Esophagus squamous epithelium (tissue), 5 donors: Measurements from ENCODE around the gene FOXP3. TPM values are rescaled to one million over a fixed set of nuclear protein-coding genes. Genes with fewer than 3 reads are reported as not detected.

Experiments used
- DNase-seq: peaks from one replicate; lab custom pipeline; 2025; lab: John Stamatoyannopoulos, UW
- H3K27ac ChIP-seq, 4 donors: fragments of 200-600 bp; sonication (generic); one replicate each; pipeline ENCODE4 v1.5.1; 2016 to 2019; ENCODE audit warnings: mild to moderate bottlenecking in 1 of 4
- H3K27me3 ChIP-seq, 4 donors: fragments of 200-600 bp; sonication (generic); 1 replicate in 3 of 4; 2 replicates in 1 of 4; pipeline versions ENCODE4 v1.5.1 to v1.6.0; 2017 to 2021; ENCODE audit warnings: antibody characterized with exemption in 1 of 4
- H3K36me3 ChIP-seq, 3 donors: fragments of 200-600 bp; sonication (generic); one replicate each; pipeline ENCODE4 v1.5.1; 2016 to 2019
- H3K4me1 ChIP-seq, 3 donors: fragments of 200-600 bp; sonication (generic); one replicate each; pipeline ENCODE4 v1.5.1; 2017 to 2019
- H3K4me3 ChIP-seq, 4 donors: fragments of 200-600 bp; sonication (generic); 1 replicate in 3 of 4; 2 replicates in 1 of 4; pipeline ENCODE4 v1.5.1; 2016 to 2019; ENCODE audit warnings: mild to moderate bottlenecking in 2 of 4, moderate library complexity in 1 of 4
- H3K9me3 ChIP-seq, 3 donors: fragments of 200-600 bp; sonication (generic); one replicate each; pipeline ENCODE4 v1.5.1; 2016 to 2019
- CTCF ChIP-seq, 6 experiments: fragments of 450-650 bp in 4 of 6; fragments of 200-600 bp in 2 of 6; sonication (generic) in 2 of 6; IDR thresholded peaks; one replicate each; pipeline ENCODE4 v1.5.1; 2016 to 2019; ENCODE audit warnings: antibody characterized with exemption in 6 of 6, mild to moderate bottlenecking in 4 of 6, moderate library complexity in 4 of 6
- POLR2A ChIP-seq, 4 donors: fragments of 450-650 bp; IDR thresholded peaks; one replicate each; pipeline ENCODE4 v1.6.1; 2017; ENCODE audit warnings: antibody characterized with exemption in 4 of 4, mild to moderate bottlenecking in 4 of 4, moderate library complexity in 3 of 4
- WGBS, 2 donors: methylation state at CpG; one replicate each; pipeline ENCODE4 v1.1.5; 2018; 5-methylcytosine and 5-hydroxymethylcytosine counted together
- intact Hi-C: fragments of 100-400 bp; cut with DNase I; formaldehyde crosslinking; loops from one replicate; pipeline ENCODE4 v1.15.0; 2022
- total RNA-seq, 4 donors: library from RNA; depleted of rRNA; stranded (reverse); fragments of >200 nt; gene quantifications; one replicate each; pipeline ENCODE4 v1.1.0, GENCODE V29; 2016
- donor health status: DM: yes; HTN: yes; CAD: no.

Gene FOXP3
- total RNA-seq, 4 donors from 2014 or later: 0.38 to 2.1 (median 0.81) TPM

GRCh38 chrX:49262603-49263002 is 1.9 kb downstream of the FOXP3 start:
- Histone ChIP-seq H3K4me1 (no peaks in the 10 kb centered on the region), H3K27ac (no peak overlapping the region), H3K9me3 (no peaks in the 10 kb centered on the region), H3K36me3 (no peaks in the 10 kb centered on the region), H3K4me3 (no peak overlapping the region), H3K27me3 (no peaks in the 10 kb centered on the region)
- TF ChIP-seq POLR2A (IDR thresholded peaks at IDR 0.05) (no peak), CTCF (IDR thresholded peaks at IDR 0.05) (no peak)
- 25 to 60% methylated on average over 1 of the region's 1 CpG for WGBS, 2 donors
- intact Hi-C loops: no loop called here
- no peak for DNase-seq

- H3K27ac ChIP-seq: no peak overlapping the region
- no peaks in the 10 kb centered on the region for H3K4me1 ChIP-seq
- H3K9me3 ChIP-seq: no peaks in the 10 kb centered on the region
- no peaks in the 10 kb centered on the region for H3K36me3 ChIP-seq
- TF ChIP-seq CTCF (IDR thresholded peaks at IDR 0.05) (no peak), POLR2A (IDR thresholded peaks at IDR 0.05) (no peak)
- no peak for DNase-seq
- H3K4me3 ChIP-seq: no peak overlapping the region
- H3K27me3 ChIP-seq: no peaks in the 10 kb centered on the region
- 81 to 88% methylated on average over 6 to 9 of the region's 17 CpGs for WGBS, 2 donors
- intact Hi-C loops: no loop called here
Observed at GRCh38 chrX:49260221-49260985, 4.1 kb downstream of the FOXP3 start.

- no peaks in the 10 kb centered on the region for H3K9me3 ChIP-seq
- intact Hi-C loops: no loop called here
- H3K27me3 ChIP-seq: no peaks in the 10 kb centered on the region
- no peak overlapping the region for H3K4me3 ChIP-seq
- TF ChIP-seq POLR2A (IDR thresholded peaks at IDR 0.05) (no peak), CTCF (IDR thresholded peaks at IDR 0.05) (no peak)
- no peak overlapping the region for H3K27ac ChIP-seq
- 81% methylated on average over 2 of the region's 5 CpGs; no CpG with 5 or more reads in 1 of the 2 donors for whole genome bisulfite sequencing, 2 donors
- H3K4me1 ChIP-seq: no peaks in the 10 kb centered on the region
- no peak for DNase-seq
- H3K36me3 ChIP-seq: no peaks in the 10 kb centered on the region
Observed at GRCh38 chrX:49258749-49259124, 5.8 kb downstream of the FOXP3 start.

GRCh38 chrX:49257846-49258748 is 6.4 kb downstream of the FOXP3 start:
- TF ChIP-seq CTCF (IDR thresholded peaks at IDR 0.05): no peak
- TF ChIP-seq POLR2A (IDR thresholded peaks at IDR 0.05): no peak
- H3K4me1 ChIP-seq: no peaks in the 10 kb centered on the region
- no peak for DNase-seq
- no peaks in the 10 kb centered on the region for H3K36me3 ChIP-seq
- no peak overlapping the region for H3K4me3 ChIP-seq
- intact Hi-C loops: no loop called here
- no peaks in the 10 kb centered on the region for H3K9me3 ChIP-seq
- H3K27ac ChIP-seq: no peak overlapping the region
- no peaks in the 10 kb centered on the region for H3K27me3 ChIP-seq
- 71% methylated on average over 1 to 7 of the region's 20 CpGs for WGBS, 2 donors
